ENCODE results near the gene CNTN6. TPM values are rescaled to one million over a fixed set of nuclear protein-coding genes. Genes with fewer than 3 reads are reported as not detected.

Gene CNTN6
- total RNA-seq, 2 donors from 2014 or later, result not detected

- H3K4me3 ChIP-seq, result no peak overlapping the region
- DNase-seq, result no peak
- ATAC-seq, result no peak
- no peaks in the 10 kb centered on the region for H3K36me3 ChIP-seq (replicated peaks in 1 of 2; ENCODE audit: insufficient read depth in 1 of 2, low read depth in 2 of 2)
- no peaks in the 10 kb centered on the region for H3K4me1 ChIP-seq
- H3K27ac ChIP-seq, result no peak overlapping the region
- intact Hi-C loops (cut with DNase I), result no loop called here
- H3K27me3 ChIP-seq, result no peaks in the 10 kb centered on the region
- H3K9me3 ChIP-seq, result no peaks in the 10 kb centered on the region
- 28 to 33% methylated on average over 6 of the region's 6 CpGs for WGBS, 2 donors
- no peak for TF ChIP-seq POLR2A (IDR thresholded peaks at IDR 0.05)
- TF ChIP-seq, protein P1, sequence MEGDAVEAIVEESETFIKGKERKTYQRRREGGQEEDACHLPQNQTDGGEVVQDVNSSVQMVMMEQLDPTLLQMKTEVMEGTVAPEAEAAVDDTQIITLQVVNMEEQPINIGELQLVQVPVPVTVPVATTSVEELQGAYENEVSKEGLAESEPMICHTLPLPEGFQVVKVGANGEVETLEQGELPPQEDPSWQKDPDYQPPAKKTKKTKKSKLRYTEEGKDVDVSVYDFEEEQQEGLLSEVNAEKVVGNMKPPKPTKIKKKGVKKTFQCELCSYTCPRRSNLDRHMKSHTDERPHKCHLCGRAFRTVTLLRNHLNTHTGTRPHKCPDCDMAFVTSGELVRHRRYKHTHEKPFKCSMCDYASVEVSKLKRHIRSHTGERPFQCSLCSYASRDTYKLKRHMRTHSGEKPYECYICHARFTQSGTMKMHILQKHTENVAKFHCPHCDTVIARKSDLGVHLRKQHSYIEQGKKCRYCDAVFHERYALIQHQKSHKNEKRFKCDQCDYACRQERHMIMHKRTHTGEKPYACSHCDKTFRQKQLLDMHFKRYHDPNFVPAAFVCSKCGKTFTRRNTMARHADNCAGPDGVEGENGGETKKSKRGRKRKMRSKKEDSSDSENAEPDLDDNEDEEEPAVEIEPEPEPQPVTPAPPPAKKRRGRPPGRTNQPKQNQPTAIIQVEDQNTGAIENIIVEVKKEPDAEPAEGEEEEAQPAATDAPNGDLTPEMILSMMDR (IDR thresholded peaks at IDR 0.05), result no peak
Measured at GRCh38 chr3:1179146-1179545, 86.3 kb downstream of the CNTN6 start.

DNA sequence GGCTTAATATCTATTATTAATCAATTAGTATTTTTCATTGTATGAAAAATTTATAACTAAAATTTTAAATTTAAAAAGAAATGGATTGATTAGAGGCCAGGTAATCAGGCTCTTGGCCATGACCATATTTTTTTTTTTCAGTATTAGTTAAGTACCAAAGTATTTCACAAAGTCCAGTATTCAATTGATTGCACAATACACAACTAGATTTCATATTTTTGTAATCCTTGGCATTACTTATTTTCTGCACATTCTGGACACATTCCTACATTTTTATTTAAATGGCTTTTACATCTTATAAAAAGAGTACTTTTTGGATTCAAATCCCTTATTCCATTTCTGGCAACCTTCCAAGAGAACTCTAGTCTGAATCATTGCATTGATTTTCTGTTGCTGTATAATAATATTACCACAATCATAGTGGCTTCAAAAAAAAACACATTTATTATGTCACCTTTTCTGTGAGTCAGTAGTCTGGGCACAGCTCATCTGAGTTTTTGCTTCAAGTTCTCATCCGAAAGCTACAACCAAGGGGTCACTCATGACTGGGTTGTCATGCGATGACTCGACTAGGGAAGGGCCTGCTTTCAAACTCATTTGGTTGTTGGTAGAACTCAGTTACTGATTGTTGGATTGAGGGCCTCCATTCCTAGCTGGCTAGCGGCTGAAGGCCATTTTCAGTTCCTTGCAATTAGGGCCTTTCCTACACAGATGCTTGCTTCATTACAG, 90.7 kb downstream of the CNTN6 start:
- no peaks in the 10 kb centered on the region for H3K27me3 ChIP-seq
- intact Hi-C loops (cut with DNase I), result no loop called here
- H3K4me3 ChIP-seq, result no peak overlapping the region
- TF ChIP-seq, protein P1 (IDR thresholded peaks at IDR 0.05), result no peak
- no peak for TF ChIP-seq POLR2A (IDR thresholded peaks at IDR 0.05)
- H3K36me3 ChIP-seq (replicated peaks in 1 of 2; ENCODE audit: insufficient read depth in 1 of 2, low read depth in 2 of 2), result no peaks in the 10 kb centered on the region
- H3K9me3 ChIP-seq, result no peaks in the 10 kb centered on the region
- 54 to 60% methylated on average over 4 of the region's 4 CpGs for WGBS, 2 donors
- H3K4me1 ChIP-seq, result no peaks in the 10 kb centered on the region
- no peak for DNase-seq
- no peak overlapping the region for H3K27ac ChIP-seq
- no peak for ATAC-seq

GRCh38 chr3:1190569-1190968, 97.7 kb downstream of the CNTN6 start:
- Histone ChIP-seq H3K9me3 (no peaks in the 10 kb centered on the region), H3K4me3 (no peak overlapping the region), H3K36me3 (replicated peaks in 1 of 2; ENCODE audit: insufficient read depth in 1 of 2, low read depth in 2 of 2) (no peaks in the 10 kb centered on the region), H3K27ac (no peak overlapping the region), H3K27me3 (no peaks in the 10 kb centered on the region), H3K4me1 (no peaks in the 10 kb centered on the region)
- DNase-seq (no peak), ATAC-seq (no peak)
- intact Hi-C loops (cut with DNase I), result no loop called here
- whole genome bisulfite sequencing, 2 donors, result 50 to 69% methylated on average over 3 of the region's 3 CpGs
- no peak for TF ChIP-seq POLR2A (IDR thresholded peaks at IDR 0.05)
- TF ChIP-seq, protein P1 (IDR thresholded peaks at IDR 0.05), result no peak

- Histone ChIP-seq H3K36me3 (replicated peaks in 1 of 2; ENCODE audit: insufficient read depth in 1 of 2, low read depth in 2 of 2) (no peaks in the 10 kb centered on the region), H3K27me3 (no peaks in the 10 kb centered on the region), H3K4me3 (no peak overlapping the region), H3K9me3 (no peaks in the 10 kb centered on the region), H3K4me1 (no peaks in the 10 kb centered on the region), H3K27ac (no peak overlapping the region)
- 24% methylated on average over 1 of the region's 1 CpG; no CpG with 5 or more reads in 1 of the 2 donors for WGBS, 2 donors
- intact Hi-C loops (cut with DNase I), result no loop called here
- TF ChIP-seq, protein P1 (IDR thresholded peaks at IDR 0.05), result no peak
- no peak for TF ChIP-seq POLR2A (IDR thresholded peaks at IDR 0.05)
- no peak for DNase-seq
- no peak for ATAC-seq
Measured at GRCh38 chr3:1191026-1191425, 98.2 kb downstream of the CNTN6 start.

DNA sequence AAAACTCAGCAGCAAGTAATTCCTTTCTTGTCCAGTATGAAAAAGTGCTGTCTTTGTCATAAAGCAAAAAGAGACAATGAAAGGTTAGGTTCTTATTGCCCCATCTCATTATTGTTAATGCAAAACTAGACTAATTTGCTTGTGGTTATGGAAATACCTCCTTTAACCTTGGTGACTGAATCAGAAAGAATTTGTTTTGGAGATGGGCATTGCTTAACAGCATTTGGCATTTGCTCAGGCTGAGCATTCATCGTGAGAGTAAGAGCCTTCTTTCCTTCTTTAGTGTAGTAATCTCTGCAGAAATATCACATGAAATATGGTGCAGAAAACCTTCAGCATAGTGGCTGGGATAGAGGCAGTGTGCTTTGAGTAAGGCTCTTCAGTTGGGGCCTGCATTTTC, 103.1 kb downstream of the CNTN6 start:
- intact Hi-C loops (cut with DNase I), result no loop called here
- no peak for ATAC-seq

More for the DNA sequence above, 103.1 kb downstream of the CNTN6 start:
- H3K27me3 ChIP-seq, result no peaks in the 10 kb centered on the region
- H3K36me3 ChIP-seq (replicated peaks in 1 of 2; ENCODE audit: insufficient read depth in 1 of 2, low read depth in 2 of 2), result no peaks in the 10 kb centered on the region
- no peaks in the 10 kb centered on the region for H3K4me1 ChIP-seq
- no peak for DNase-seq
- no peaks in the 10 kb centered on the region for H3K9me3 ChIP-seq
- TF ChIP-seq, protein P1 (IDR thresholded peaks at IDR 0.05), result no peak
- TF ChIP-seq POLR2A (IDR thresholded peaks at IDR 0.05), result no peak
- no peak overlapping the region for H3K4me3 ChIP-seq
- whole genome bisulfite sequencing, 2 donors, result 7 to 47% methylated on average over 1 of the region's 1 CpG
- no peak overlapping the region for H3K27ac ChIP-seq

Data from body of pancreas (tissue), 4 donors.